ENCODE results near the gene PRPF8. TPM values are rescaled to one million over a fixed set of nuclear protein-coding genes. Genes with fewer than 3 reads are reported as not detected.
A peak's percentile ranks its signal among the peaks of the same experiment; 100 is the strongest.

Gene PRPF8
- total and polyA plus RNA-seq, 2 of the 13 experiments (the other 11 are each of a cell fraction or from before 2014, with no cell fraction given): 112 to 179 TPM

DNA sequence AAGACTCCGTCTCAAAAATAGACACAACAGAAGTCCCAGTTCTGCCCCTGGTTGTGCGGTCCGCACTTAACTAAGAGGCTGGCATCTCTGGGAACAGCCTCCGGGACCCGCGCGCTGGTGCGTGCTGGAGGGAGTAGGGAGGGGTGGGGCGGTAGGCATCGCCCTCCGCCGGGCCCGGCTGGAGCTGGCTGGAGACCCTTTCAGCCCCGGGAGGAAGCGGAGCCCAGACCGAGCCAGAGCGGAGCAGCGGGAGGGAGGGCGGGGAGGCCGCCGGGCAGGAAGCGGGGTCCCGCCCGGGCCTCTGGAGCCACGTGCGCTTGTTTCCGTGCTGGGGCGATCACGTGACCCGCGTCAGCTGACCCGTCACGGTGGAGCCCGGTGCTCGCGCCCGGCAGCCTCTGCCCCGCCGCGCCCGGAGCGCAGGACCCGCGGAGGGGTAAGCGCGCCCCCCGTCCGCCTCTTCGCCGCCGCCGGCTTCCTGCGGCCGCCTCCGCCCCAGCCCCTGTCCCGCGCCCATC is 39.7 kb upstream of the PRPF8 start, which contains the start of gene WDR81 (continued):
- no peak; the same call in 1 of the 2 replicates for TF ChIP-seq ZNF788 (CRISPR knock-in tag; IDR thresholded peaks at IDR 0.05; ENCODE audit: borderline replicate concordance)
- TF ChIP-seq, protein P1, sequence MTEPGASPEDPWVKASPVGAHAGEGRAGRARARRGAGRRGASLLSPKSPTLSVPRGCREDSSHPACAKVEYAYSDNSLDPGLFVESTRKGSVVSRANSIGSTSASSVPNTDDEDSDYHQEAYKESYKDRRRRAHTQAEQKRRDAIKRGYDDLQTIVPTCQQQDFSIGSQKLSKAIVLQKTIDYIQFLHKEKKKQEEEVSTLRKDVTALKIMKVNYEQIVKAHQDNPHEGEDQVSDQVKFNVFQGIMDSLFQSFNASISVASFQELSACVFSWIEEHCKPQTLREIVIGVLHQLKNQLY (CRISPR knock-in tag; IDR thresholded peaks at IDR 0.05): peak; percentile 79; the same call in 1 of the 2 replicates
- TF ChIP-seq, protein P2, sequence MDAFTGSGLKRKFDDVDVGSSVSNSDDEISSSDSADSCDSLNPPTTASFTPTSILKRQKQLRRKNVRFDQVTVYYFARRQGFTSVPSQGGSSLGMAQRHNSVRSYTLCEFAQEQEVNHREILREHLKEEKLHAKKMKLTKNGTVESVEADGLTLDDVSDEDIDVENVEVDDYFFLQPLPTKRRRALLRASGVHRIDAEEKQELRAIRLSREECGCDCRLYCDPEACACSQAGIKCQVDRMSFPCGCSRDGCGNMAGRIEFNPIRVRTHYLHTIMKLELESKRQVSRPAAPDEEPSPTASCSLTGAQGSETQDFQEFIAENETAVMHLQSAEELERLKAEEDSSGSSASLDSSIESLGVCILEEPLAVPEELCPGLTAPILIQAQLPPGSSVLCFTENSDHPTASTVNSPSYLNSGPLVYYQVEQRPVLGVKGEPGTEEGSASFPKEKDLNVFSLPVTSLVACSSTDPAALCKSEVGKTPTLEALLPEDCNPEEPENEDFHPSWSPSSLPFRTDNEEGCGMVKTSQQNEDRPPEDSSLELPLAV (CRISPR knock-in tag; conservative IDR thresholded peaks at IDR 0.05; ENCODE audit: low read depth): no peak
- TF ChIP-seq PBX2 (CRISPR knock-in tag; IDR thresholded peaks at IDR 0.05): no peak
- no peak for TF ChIP-seq PTBP1 (IDR thresholded peaks at IDR 0.05; ENCODE audit: low read depth, low read length, poor library complexity, severe bottlenecking)
- peak; percentile 72; the same call in 1 of the 2 replicates for TF ChIP-seq ZNF639 (CRISPR knock-in tag; conservative IDR thresholded peaks at IDR 0.05)
- no peak for TF ChIP-seq RARG (CRISPR knock-in tag; IDR thresholded peaks at IDR 0.05; ENCODE audit: low read depth)
- no peak for TF ChIP-seq NCOA5 (CRISPR knock-in tag; IDR thresholded peaks at IDR 0.05)
- TF ChIP-seq TERF1 (CRISPR knock-in tag; IDR thresholded peaks at IDR 0.05): 0 out of 2 replicates have a peak, but pooled peaks have one; percentile 9
- TF ChIP-seq PATZ1 (CRISPR knock-in tag; IDR thresholded peaks at IDR 0.05): peak; percentile 45; the same call in 1 of the 2 replicates
- TF ChIP-seq STAT5B (CRISPR knock-in tag; IDR thresholded peaks at IDR 0.05): no peak
- no peak for TF ChIP-seq ZNF597 (CRISPR knock-in tag; IDR thresholded peaks at IDR 0.05)
- no peak for TF ChIP-seq AHR (CRISPR knock-in tag; IDR thresholded peaks at IDR 0.05)
- TF ChIP-seq PAF1 (CRISPR knock-in tag; IDR thresholded peaks at IDR 0.05): no peak
- peak; percentile 33; the same call in 1 of the 2 replicates for TF ChIP-seq ZIK1 (CRISPR knock-in tag; IDR thresholded peaks at IDR 0.05; ENCODE audit: borderline replicate concordance, low read depth)
- peak; percentile 46; the same call in 1 of the 2 replicates for TF ChIP-seq FOSL2 (CRISPR knock-in tag; IDR thresholded peaks at IDR 0.05)
- peak; percentile 98 for TF ChIP-seq SAP130 (CRISPR knock-in tag; IDR thresholded peaks at IDR 0.05; ENCODE audit: low read depth)
- no peak for TF ChIP-seq U2AF1 (optimal IDR thresholded peaks at IDR 0.05; ENCODE audit: low read depth, low read length)
- TF ChIP-seq ZNF543 (CRISPR knock-in tag; IDR thresholded peaks at IDR 0.05): peak; percentile 63; the same call in 1 of the 2 replicates
- TF ChIP-seq SNRNP70 (IDR thresholded peaks at IDR 0.05; ENCODE audit: low read depth, low read length): no peak
- no peak for TF ChIP-seq REPIN1 (CRISPR knock-in tag; IDR thresholded peaks at IDR 0.05; ENCODE audit: borderline replicate concordance, low read depth)
